Gastrocnemius medialis (tissue), 4 donors: ENCODE results near the gene UBALD2.

Source experiments
- POLR2A ChIP-seq, 2 donors: fragments of 450-650 bp; IDR thresholded peaks; one replicate each; pipeline ENCODE4 v1.6.1; 2017; ENCODE audit warnings: antibody characterized with exemption in 2 of 2, mild to moderate bottlenecking in 2 of 2, moderate library complexity in 2 of 2
- TF ChIP-seq, protein P1 (sequence below), 5 experiments: fragments of 450-650 bp in 3 of 5; fragments of 200-600 bp in 2 of 5; sonication (generic) in 2 of 5; IDR thresholded peaks in 4 of 5; conservative IDR thresholded peaks in 1 of 5; 1 replicate in 4 of 5; 2 replicates in 1 of 5; pipeline ENCODE4 v1.5.1; 2016 to 2019; ENCODE audit warnings: antibody characterized with exemption in 5 of 5, mild to moderate bottlenecking in 3 of 5, moderate library complexity in 3 of 5

DNA sequence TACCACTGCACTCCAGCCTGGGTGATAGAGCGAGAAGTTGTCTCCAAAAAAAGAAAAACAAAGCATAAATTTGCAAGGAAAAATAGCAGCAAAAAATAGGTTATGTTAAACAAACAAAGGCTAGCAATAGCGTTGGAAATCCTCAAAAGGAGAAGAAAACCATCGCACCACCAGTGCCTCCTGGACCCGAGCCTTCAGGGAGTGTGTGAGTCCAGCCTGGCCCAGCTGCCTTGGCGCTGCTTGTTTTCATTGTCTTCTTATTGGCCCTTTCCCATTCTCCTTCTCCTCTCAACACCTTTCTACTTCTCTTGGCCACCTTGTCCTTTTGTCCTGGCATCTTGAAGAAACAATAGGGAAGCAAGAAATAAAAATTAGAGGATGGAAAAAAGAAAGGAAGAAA is 4.5 kb upstream of the UBALD2 start:
- TF ChIP-seq, protein P1, sequence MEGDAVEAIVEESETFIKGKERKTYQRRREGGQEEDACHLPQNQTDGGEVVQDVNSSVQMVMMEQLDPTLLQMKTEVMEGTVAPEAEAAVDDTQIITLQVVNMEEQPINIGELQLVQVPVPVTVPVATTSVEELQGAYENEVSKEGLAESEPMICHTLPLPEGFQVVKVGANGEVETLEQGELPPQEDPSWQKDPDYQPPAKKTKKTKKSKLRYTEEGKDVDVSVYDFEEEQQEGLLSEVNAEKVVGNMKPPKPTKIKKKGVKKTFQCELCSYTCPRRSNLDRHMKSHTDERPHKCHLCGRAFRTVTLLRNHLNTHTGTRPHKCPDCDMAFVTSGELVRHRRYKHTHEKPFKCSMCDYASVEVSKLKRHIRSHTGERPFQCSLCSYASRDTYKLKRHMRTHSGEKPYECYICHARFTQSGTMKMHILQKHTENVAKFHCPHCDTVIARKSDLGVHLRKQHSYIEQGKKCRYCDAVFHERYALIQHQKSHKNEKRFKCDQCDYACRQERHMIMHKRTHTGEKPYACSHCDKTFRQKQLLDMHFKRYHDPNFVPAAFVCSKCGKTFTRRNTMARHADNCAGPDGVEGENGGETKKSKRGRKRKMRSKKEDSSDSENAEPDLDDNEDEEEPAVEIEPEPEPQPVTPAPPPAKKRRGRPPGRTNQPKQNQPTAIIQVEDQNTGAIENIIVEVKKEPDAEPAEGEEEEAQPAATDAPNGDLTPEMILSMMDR (IDR thresholded peaks at IDR 0.05 in 4 of 5, conservative IDR thresholded peaks at IDR 0.05 in 1 of 5), result no peak
- no peak for TF ChIP-seq POLR2A (IDR thresholded peaks at IDR 0.05)
